Measurements from ENCODE around the gene GPR18. TPM values are rescaled to one million over a fixed set of nuclear protein-coding genes. Genes with fewer than 3 reads are reported as not detected.

Gene GPR18
- total RNA-seq, 1 experiment from 2014 or later, result not detected

DNA sequence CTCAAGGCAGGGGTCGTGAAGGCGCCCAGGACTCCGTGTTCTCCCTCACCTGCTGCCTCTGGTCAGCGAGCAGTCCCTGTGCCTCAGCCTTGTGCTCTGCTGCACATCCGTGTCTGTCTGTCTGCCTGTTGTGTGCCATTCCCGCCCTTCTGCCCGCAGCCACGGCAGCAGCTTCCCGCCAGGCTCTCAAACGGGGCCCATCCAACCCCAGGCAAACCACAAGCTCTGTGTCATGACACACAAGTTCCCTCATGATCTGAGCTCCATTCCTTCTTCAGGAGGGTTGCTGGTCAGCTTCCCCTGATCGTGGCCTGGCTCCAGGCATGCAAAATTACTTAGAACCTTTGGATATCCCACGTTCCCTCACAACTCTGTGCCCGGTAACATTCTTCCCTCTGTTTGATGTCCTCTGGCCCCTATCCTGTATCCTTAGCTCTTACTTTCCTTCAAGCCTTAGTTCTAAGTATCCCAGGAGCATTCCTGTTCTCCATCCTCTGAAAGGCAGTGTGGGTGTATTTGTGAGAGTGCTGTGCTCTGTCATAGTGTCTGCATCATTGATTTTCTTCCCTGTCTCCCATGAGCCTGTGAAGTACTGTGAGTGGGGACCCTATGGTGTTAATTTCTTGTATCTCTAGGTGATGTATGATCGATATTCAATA lies 45.8 kb upstream of the GPR18 start:
- Histone ChIP-seq H2AFZ (no peak overlapping the region), H3F3A (ENCODE audit: insufficient read depth, low read depth) (no peaks in the 10 kb centered on the region; the same call in none of the 2 replicates), H3K9me3 (ENCODE audit: insufficient read depth, low read depth) (no peaks in the 10 kb centered on the region), H3K4me2 (no peak overlapping the region), H3K36me3 (ENCODE audit: low read depth) (0 out of 2 replicates have a peak, but pooled peaks cover 10% of the 10 kb centered on the region), H3K27me3 (ENCODE audit: insufficient read depth, low read depth) (no peaks in the 10 kb centered on the region), H3K4me3 (no peak overlapping the region), H3K9me2 (ENCODE audit: insufficient read depth) (no peaks in the 10 kb centered on the region), H3K79me2 (ENCODE audit: low read depth) (peaks cover 20% of the 10 kb centered on the region; the same call in 1 of the 2 replicates), H3K27ac (no peak overlapping the region), H3K4me1 (replicated peaks; ENCODE audit: insufficient read depth) (no peaks in the 10 kb centered on the region), H4K20me1 (ENCODE audit: insufficient read depth) (peaks cover 19% of the 10 kb centered on the region)
- intact Hi-C loops (cut with micrococcal nuclease; ENCODE audit: unreplicated experiment), result no loop called here
- DNase-seq, result no peak
- no TSS peak for BruUV-seq (replicated peaks)
- no peak for TF ChIP-seq CTCF (conservative IDR thresholded peaks at IDR 0.05)
- TF ChIP-seq EZH2 (IDR thresholded peaks at IDR 0.05; ENCODE audit: low read depth), result no peak
- ChIA-PET CTCF (no interaction called here), POLR2A (ENCODE audit: unreplicated experiment) (interaction anchor here (1.0 kb wide), 1 partner anchor 72 kb away, joined by 6 read pairs; no protein-coding TSS in a partner anchor)

GRCh38 chr13:99302637-99303505 lies 44.7 kb upstream of the GPR18 start:
- no peak for DNase-seq
- intact Hi-C loops (cut with micrococcal nuclease; ENCODE audit: unreplicated experiment), result no loop called here
- ChIA-PET POLR2A (ENCODE audit: unreplicated experiment) (no interaction called here), CTCF (no interaction called here)
- no peaks in the 10 kb centered on the region for H3K36me3 ChIP-seq (ENCODE audit: low read depth)
- no peaks in the 10 kb centered on the region for H3K27me3 ChIP-seq (ENCODE audit: insufficient read depth, low read depth)
- H3F3A ChIP-seq (ENCODE audit: insufficient read depth, low read depth), result no peaks in the 10 kb centered on the region; the same call in none of the 2 replicates
- peaks cover 19% of the 10 kb centered on the region; the same call in 1 of the 2 replicates for H3K79me2 ChIP-seq (ENCODE audit: low read depth)
- no peaks in the 10 kb centered on the region for H3K4me1 ChIP-seq (replicated peaks; ENCODE audit: insufficient read depth)
- H3K9me3 ChIP-seq (ENCODE audit: insufficient read depth, low read depth), result no peaks in the 10 kb centered on the region
- H3K4me2 ChIP-seq, result no peak overlapping the region
- H4K20me1 ChIP-seq (ENCODE audit: insufficient read depth), result peaks cover 20% of the 10 kb centered on the region
- no peaks in the 10 kb centered on the region for H3K9me2 ChIP-seq (ENCODE audit: insufficient read depth)
- no TSS peak for BruUV-seq (replicated peaks)
- H3K4me3 ChIP-seq, result no peak overlapping the region
- H2AFZ ChIP-seq, result no peak overlapping the region
- TF ChIP-seq CTCF (conservative IDR thresholded peaks at IDR 0.05) (no peak), EZH2 (IDR thresholded peaks at IDR 0.05; ENCODE audit: low read depth) (no peak)
- no peak overlapping the region for H3K27ac ChIP-seq

GRCh38 chr13:99301913-99302636 lies 43.9 kb upstream of the GPR18 start:
- no peaks in the 10 kb centered on the region for H3K9me2 ChIP-seq (ENCODE audit: insufficient read depth)
- H3K27me3 ChIP-seq (ENCODE audit: insufficient read depth, low read depth), result no peaks in the 10 kb centered on the region
- no peaks in the 10 kb centered on the region for H3K36me3 ChIP-seq (ENCODE audit: low read depth)
- ChIA-PET CTCF (no interaction called here), POLR2A (ENCODE audit: unreplicated experiment) (no interaction called here)
- TF ChIP-seq CTCF (conservative IDR thresholded peaks at IDR 0.05), result no peak
- TF ChIP-seq EZH2 (IDR thresholded peaks at IDR 0.05; ENCODE audit: low read depth), result no peak
- no peak overlapping the region for H3K27ac ChIP-seq
- DNase-seq, result no peak
- H3K4me1 ChIP-seq (replicated peaks; ENCODE audit: insufficient read depth), result no peaks in the 10 kb centered on the region
- H3K79me2 ChIP-seq (ENCODE audit: low read depth), result peaks cover 13% of the 10 kb centered on the region; the same call in 1 of the 2 replicates
- intact Hi-C loops (cut with micrococcal nuclease; ENCODE audit: unreplicated experiment), result no loop called here
- no peak overlapping the region for H3K4me2 ChIP-seq
- H3F3A ChIP-seq (ENCODE audit: insufficient read depth, low read depth), result no peaks in the 10 kb centered on the region; the same call in none of the 2 replicates
- no peaks in the 10 kb centered on the region for H3K9me3 ChIP-seq (ENCODE audit: insufficient read depth, low read depth)
- no TSS peak for BruUV-seq (replicated peaks)
- H4K20me1 ChIP-seq (ENCODE audit: insufficient read depth), result peaks cover 18% of the 10 kb centered on the region
- no peak overlapping the region for H2AFZ ChIP-seq
- no peak overlapping the region for H3K4me3 ChIP-seq

All from PC-9 (cell line).